Panc1 (cell line): ENCODE results near the gene THSD7A.

Source experiments
- POLR2AphosphoS5 ChIP-seq: IDR thresholded peaks from 2 replicates; pipeline ENCODE4 v1.6.1; 2012; ENCODE audit warnings: mild to moderate bottlenecking, low read depth, low read length, moderate library complexity
- SIN3A ChIP-seq: IDR thresholded peaks from 2 replicates; pipeline ENCODE4 v1.6.1; 2012; ENCODE audit warnings: low read depth, mild to moderate bottlenecking, low read length, moderate library complexity, borderline replicate concordance; ENCODE audit not compliant: insufficient read depth
- TCF7L2 ChIP-seq: IDR thresholded peaks from 2 replicates; pipeline ENCODE4 v1.6.1; 2011; ENCODE audit warnings: mild to moderate bottlenecking, low read depth, low read length, inconsistent platforms
- TF ChIP-seq, protein P1 (sequence below), 2 experiments: IDR thresholded peaks; 2 replicates each; pipeline ENCODE4 v1.6.1; 2011 to 2012; ENCODE audit warnings: low read depth in 2 of 2, control low read depth in 1 of 2, low read length in 1 of 2, mild to moderate bottlenecking in 1 of 2, moderate library complexity in 1 of 2; ENCODE audit not compliant: insufficient read depth in 1 of 2
- TF ChIP-seq, protein P2 (sequence below): fragments of 450-650 bp; IDR thresholded peaks from 2 replicates; pipeline ENCODE4 v1.5.1; 2017; ENCODE audit warnings: mild to moderate bottlenecking

DNA sequence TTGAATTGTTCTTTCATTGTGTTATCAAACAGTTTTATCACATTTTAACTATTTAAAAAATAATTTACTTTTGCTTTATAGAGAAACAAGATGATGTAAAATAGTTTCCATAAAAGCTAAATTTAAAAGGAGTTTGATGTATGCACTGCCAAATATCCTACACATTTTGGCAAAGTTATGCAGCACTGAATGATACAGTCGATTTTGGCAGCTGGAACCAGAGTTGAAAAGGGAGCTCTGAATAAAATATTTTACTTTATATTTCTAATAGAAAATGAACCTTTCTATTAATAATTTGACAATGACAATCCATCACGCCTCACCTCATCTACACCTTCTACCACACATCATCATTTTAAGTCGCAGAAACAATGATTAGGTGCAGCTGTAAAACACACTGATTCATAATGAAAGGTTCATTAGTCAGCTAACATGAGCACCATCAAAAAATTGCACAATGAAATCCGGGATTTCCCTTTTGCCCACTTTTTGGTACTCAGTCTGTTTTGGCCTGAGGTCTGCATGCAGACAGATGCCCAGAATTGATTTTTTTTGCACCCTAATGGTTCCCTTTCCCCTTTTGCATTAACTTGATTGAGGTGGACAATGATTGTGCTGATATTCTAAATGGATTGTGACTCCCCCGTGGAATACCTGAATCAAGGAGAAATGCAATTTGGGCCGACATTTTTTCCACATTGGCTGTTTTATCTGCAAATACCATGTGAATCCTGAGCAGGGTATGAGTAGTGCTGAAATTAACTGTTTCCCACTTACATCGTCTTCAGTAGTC, 105.8 kb downstream of the THSD7A start:
- TF ChIP-seq, protein P1, sequence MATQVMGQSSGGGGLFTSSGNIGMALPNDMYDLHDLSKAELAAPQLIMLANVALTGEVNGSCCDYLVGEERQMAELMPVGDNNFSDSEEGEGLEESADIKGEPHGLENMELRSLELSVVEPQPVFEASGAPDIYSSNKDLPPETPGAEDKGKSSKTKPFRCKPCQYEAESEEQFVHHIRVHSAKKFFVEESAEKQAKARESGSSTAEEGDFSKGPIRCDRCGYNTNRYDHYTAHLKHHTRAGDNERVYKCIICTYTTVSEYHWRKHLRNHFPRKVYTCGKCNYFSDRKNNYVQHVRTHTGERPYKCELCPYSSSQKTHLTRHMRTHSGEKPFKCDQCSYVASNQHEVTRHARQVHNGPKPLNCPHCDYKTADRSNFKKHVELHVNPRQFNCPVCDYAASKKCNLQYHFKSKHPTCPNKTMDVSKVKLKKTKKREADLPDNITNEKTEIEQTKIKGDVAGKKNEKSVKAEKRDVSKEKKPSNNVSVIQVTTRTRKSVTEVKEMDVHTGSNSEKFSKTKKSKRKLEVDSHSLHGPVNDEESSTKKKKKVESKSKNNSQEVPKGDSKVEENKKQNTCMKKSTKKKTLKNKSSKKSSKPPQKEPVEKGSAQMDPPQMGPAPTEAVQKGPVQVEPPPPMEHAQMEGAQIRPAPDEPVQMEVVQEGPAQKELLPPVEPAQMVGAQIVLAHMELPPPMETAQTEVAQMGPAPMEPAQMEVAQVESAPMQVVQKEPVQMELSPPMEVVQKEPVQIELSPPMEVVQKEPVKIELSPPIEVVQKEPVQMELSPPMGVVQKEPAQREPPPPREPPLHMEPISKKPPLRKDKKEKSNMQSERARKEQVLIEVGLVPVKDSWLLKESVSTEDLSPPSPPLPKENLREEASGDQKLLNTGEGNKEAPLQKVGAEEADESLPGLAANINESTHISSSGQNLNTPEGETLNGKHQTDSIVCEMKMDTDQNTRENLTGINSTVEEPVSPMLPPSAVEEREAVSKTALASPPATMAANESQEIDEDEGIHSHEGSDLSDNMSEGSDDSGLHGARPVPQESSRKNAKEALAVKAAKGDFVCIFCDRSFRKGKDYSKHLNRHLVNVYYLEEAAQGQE (IDR thresholded peaks at IDR 0.05; ENCODE audit: insufficient read depth in 1 of 2, low read depth in 2 of 2, low read length in 1 of 2), result no peak
- TF ChIP-seq, protein P2, sequence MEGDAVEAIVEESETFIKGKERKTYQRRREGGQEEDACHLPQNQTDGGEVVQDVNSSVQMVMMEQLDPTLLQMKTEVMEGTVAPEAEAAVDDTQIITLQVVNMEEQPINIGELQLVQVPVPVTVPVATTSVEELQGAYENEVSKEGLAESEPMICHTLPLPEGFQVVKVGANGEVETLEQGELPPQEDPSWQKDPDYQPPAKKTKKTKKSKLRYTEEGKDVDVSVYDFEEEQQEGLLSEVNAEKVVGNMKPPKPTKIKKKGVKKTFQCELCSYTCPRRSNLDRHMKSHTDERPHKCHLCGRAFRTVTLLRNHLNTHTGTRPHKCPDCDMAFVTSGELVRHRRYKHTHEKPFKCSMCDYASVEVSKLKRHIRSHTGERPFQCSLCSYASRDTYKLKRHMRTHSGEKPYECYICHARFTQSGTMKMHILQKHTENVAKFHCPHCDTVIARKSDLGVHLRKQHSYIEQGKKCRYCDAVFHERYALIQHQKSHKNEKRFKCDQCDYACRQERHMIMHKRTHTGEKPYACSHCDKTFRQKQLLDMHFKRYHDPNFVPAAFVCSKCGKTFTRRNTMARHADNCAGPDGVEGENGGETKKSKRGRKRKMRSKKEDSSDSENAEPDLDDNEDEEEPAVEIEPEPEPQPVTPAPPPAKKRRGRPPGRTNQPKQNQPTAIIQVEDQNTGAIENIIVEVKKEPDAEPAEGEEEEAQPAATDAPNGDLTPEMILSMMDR, result no peak
- TF ChIP-seq SIN3A, result no peak
- TF ChIP-seq POLR2AphosphoS5, result no peak
- no peak for TF ChIP-seq TCF7L2
